ENCODE measurements around the gene CCDC137. TPM values are rescaled to one million over a fixed set of nuclear protein-coding genes. Genes with fewer than 3 reads are reported as not detected.

The CCDC137 gene
- total and polyA plus RNA-seq, 2 of the 13 experiments (the other 11 are each of a cell fraction or from before 2014, with no cell fraction given), result 14.6 to 39.1 TPM

- 0 out of 2 replicates have a peak, but pooled peaks have one; percentile 71 for TF ChIP-seq ZBTB42 (CRISPR knock-in tag; IDR thresholded peaks at IDR 0.05)
- peak; percentile 13 for TF ChIP-seq ZNF441 (CRISPR knock-in tag; IDR thresholded peaks at IDR 0.05; ENCODE audit: borderline replicate concordance)
- TF ChIP-seq, protein P1, sequence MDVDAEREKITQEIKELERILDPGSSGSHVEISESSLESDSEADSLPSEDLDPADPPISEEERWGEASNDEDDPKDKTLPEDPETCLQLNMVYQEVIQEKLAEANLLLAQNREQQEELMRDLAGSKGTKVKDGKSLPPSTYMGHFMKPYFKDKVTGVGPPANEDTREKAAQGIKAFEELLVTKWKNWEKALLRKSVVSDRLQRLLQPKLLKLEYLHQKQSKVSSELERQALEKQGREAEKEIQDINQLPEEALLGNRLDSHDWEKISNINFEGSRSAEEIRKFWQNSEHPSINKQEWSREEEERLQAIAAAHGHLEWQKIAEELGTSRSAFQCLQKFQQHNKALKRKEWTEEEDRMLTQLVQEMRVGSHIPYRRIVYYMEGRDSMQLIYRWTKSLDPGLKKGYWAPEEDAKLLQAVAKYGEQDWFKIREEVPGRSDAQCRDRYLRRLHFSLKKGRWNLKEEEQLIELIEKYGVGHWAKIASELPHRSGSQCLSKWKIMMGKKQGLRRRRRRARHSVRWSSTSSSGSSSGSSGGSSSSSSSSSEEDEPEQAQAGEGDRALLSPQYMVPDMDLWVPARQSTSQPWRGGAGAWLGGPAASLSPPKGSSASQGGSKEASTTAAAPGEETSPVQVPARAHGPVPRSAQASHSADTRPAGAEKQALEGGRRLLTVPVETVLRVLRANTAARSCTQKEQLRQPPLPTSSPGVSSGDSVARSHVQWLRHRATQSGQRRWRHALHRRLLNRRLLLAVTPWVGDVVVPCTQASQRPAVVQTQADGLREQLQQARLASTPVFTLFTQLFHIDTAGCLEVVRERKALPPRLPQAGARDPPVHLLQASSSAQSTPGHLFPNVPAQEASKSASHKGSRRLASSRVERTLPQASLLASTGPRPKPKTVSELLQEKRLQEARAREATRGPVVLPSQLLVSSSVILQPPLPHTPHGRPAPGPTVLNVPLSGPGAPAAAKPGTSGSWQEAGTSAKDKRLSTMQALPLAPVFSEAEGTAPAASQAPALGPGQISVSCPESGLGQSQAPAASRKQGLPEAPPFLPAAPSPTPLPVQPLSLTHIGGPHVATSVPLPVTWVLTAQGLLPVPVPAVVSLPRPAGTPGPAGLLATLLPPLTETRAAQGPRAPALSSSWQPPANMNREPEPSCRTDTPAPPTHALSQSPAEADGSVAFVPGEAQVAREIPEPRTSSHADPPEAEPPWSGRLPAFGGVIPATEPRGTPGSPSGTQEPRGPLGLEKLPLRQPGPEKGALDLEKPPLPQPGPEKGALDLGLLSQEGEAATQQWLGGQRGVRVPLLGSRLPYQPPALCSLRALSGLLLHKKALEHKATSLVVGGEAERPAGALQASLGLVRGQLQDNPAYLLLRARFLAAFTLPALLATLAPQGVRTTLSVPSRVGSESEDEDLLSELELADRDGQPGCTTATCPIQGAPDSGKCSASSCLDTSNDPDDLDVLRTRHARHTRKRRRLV (CRISPR knock-in tag; IDR thresholded peaks at IDR 0.05), result no peak
- TF ChIP-seq GATAD1 (CRISPR knock-in tag; IDR thresholded peaks at IDR 0.05), result peak; percentile 95
- TF ChIP-seq ZNF616 (CRISPR knock-in tag; IDR thresholded peaks at IDR 0.05; ENCODE audit: low read depth), result 0 out of 2 replicates have a peak, but pooled peaks have one; percentile 7
- TF ChIP-seq ZNF451 (CRISPR knock-in tag; IDR thresholded peaks at IDR 0.05), result peak; percentile 35; the same call in 1 of the 2 replicates
- TF ChIP-seq ZBTB2 (CRISPR knock-in tag; IDR thresholded peaks at IDR 0.05; ENCODE audit: low read depth), result peak; percentile 73; the same call in 1 of the 2 replicates
- TF ChIP-seq SIN3A (IDR thresholded peaks at IDR 0.05; ENCODE audit: borderline replicate concordance, low read depth, low read length), result peak; percentile 98
- TF ChIP-seq MYC (CRISPR knock-in tag; IDR thresholded peaks at IDR 0.05; ENCODE audit: borderline replicate concordance), result peak; percentile 80
- 0 out of 2 replicates have a peak, but pooled peaks have one; percentile 62 for TF ChIP-seq ZNF234 (CRISPR knock-in tag; conservative IDR thresholded peaks at IDR 0.05)
- TF ChIP-seq GABPA (IDR thresholded peaks at IDR 0.05; ENCODE audit: low read depth, low read length), result peak; percentile 88
- TF ChIP-seq GABPA (CRISPR knock-in tag; IDR thresholded peaks at IDR 0.05; ENCODE audit: low read depth), result peak; percentile 92
- TF ChIP-seq ZNF335 (CRISPR knock-in tag; IDR thresholded peaks at IDR 0.05), result 0 out of 2 replicates have a peak, but pooled peaks have one; percentile 24
- TF ChIP-seq KLF12 (CRISPR knock-in tag; IDR thresholded peaks at IDR 0.05; ENCODE audit: borderline replicate concordance), result peak; percentile 47; the same call in 1 of the 2 replicates
- peak; percentile 20; the same call in 1 of the 2 replicates for TF ChIP-seq HNF4G (IDR thresholded peaks at IDR 0.05; ENCODE audit: borderline replicate concordance, low read depth, low read length)
- 0 out of 2 replicates have a peak, but pooled peaks have one; percentile 22 for TF ChIP-seq HNF4G (CRISPR knock-in tag; IDR thresholded peaks at IDR 0.05; ENCODE audit: borderline replicate concordance, low read depth)
- no peak for TF ChIP-seq ZBTB49 (CRISPR knock-in tag; IDR thresholded peaks at IDR 0.05; ENCODE audit: borderline replicate concordance)
- peak; percentile 19; the same call in 1 of the 2 replicates for TF ChIP-seq ARHGAP35 (CRISPR knock-in tag; IDR thresholded peaks at IDR 0.05; ENCODE audit: borderline replicate concordance)
- peak; percentile 68 for TF ChIP-seq RFXAP (CRISPR knock-in tag; IDR thresholded peaks at IDR 0.05; ENCODE audit: borderline replicate concordance)
Measured at GRCh38 chr17:81683584-81684441, 17.3 kb downstream of the CCDC137 start, which contains the start of the genes ARL16 and HGS (continued).
